ENCODE data around the gene METTL14. TPM values are rescaled to one million over a fixed set of nuclear protein-coding genes. Genes with fewer than 3 reads are reported as not detected.

The METTL14 gene
- total RNA-seq, 2 experiments from 2014 or later = 39.3 to 46.1 TPM

DNA sequence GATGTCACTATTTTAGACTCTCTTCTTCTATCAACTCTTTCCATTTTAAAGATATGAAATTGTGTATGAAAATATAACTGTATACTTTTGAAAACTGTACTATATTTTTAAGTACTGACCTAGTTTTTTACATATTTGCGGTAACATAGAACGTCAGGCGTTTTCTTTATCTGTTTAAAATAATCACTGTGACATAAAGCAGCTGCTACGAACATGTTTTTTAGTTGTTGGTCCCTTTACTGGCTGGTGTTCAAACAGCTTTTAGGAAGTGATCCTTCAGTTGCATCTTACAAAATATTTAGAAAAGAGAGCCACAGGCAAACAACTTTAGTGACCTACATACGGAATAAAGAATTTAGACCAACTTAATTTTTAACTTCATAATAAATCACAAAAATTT lies 73.1 kb downstream of the METTL14 start:
- peaks cover 11% of the 10 kb centered on the region for H3K36me3 Mint-ChIP-seq (ENCODE audit: low read depth)
- H3K4me3 Mint-ChIP-seq = no peak overlapping the region
- no peaks in the 10 kb centered on the region for H3K27me3 Mint-ChIP-seq
- no peak overlapping the region for H3K27ac Mint-ChIP-seq
- POLR2A ChIA-PET = no interaction called here
- ATAC-seq = no peak
- no peaks in the 10 kb centered on the region for H3K4me1 Mint-ChIP-seq (ENCODE audit: low read depth)
- CTCF ChIA-PET = no interaction called here
- intact Hi-C loops (cut with micrococcal nuclease) = no loop called here
- no peak for DNase-seq
- H3K9me3 Mint-ChIP-seq = no peaks in the 10 kb centered on the region
- no peak for TF ChIP-seq CTCF (IDR thresholded peaks at IDR 0.05)

DNA sequence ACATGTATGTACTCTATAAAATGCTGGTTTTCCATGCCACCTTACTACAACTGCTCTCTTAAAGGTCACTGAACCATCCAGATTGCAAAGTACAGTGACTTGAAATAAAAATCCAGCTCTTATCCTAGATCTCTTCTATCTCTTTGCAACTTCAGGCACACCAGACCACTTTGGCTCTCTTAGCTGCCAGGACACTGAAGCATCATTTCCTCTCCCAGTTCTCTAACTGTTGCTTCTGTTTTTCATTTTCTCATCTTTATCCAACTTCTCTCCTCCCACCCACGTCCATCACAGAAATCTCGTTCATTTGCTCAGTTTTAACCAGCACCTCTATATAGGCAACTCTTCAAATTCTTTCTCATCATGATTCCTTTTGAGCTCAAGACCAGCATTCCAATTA lies 74.3 kb downstream of the METTL14 start:
- DNase-seq (no peak), ATAC-seq (no peak)
- Mint-ChIP-seq H3K27me3 (no peaks in the 10 kb centered on the region), H3K36me3 (ENCODE audit: low read depth) (peaks cover 21% of the 10 kb centered on the region), H3K4me3 (no peak overlapping the region), H3K4me1 (ENCODE audit: low read depth) (no peaks in the 10 kb centered on the region), H3K9me3 (no peaks in the 10 kb centered on the region), H3K27ac (no peak overlapping the region)
- intact Hi-C loops (cut with micrococcal nuclease) = no loop called here
- TF ChIP-seq CTCF (IDR thresholded peaks at IDR 0.05) = no peak
- ChIA-PET POLR2A (no interaction called here), CTCF (interaction anchor here (0.8 to 1.1 kb wide), 3 partner anchors 9 to 13 kb away, joined by 3 to 4 read pairs (median 3); no protein-coding TSS in a partner anchor)

DNA sequence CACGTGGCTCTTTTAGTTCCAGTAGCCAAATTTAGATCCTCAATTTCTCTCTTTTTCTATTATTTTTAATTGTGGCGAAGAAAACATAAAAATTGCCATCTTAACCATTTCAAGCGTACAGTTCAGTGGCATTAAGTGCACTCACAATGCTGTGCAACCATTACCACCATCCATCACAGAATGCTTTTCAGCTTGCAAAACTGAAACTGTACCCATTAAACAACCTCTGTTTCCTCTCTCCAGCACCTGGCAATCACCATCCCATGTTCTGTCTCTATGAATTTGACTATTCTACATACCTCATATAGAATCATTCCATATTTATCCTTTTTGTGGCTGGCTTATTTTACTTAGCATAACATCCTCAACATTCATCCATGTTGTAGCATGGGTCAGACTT lies 74.9 kb downstream of the METTL14 start:
- CTCF ChIA-PET = interaction anchor here (1.1 kb wide), 1 partner anchor 9 kb away, joined by 4 read pairs; no protein-coding TSS in a partner anchor

GRCh38 chr4:118760493-118760892 lies 75.3 kb downstream of the METTL14 start:
- H3K9me3 Mint-ChIP-seq = no peaks in the 10 kb centered on the region
- H3K27ac Mint-ChIP-seq = no peak overlapping the region
- no peak overlapping the region for H3K4me3 Mint-ChIP-seq
- no peak for ATAC-seq
- H3K27me3 Mint-ChIP-seq = no peaks in the 10 kb centered on the region
- POLR2A ChIA-PET = no interaction called here
- intact Hi-C loops (cut with micrococcal nuclease) = no loop called here
- H3K36me3 Mint-ChIP-seq (ENCODE audit: low read depth) = peaks cover 21% of the 10 kb centered on the region
- CTCF ChIA-PET = no interaction called here
- TF ChIP-seq CTCF (IDR thresholded peaks at IDR 0.05) = no peak
- no peak for DNase-seq
- H3K4me1 Mint-ChIP-seq (ENCODE audit: low read depth) = no peaks in the 10 kb centered on the region

More for the DNA sequence above, 74.9 kb downstream of the METTL14 start:
- Mint-ChIP-seq H3K9me3 (no peaks in the 10 kb centered on the region), H3K4me1 (ENCODE audit: low read depth) (no peaks in the 10 kb centered on the region), H3K36me3 (ENCODE audit: low read depth) (peaks cover 21% of the 10 kb centered on the region), H3K4me3 (no peak overlapping the region), H3K27me3 (no peaks in the 10 kb centered on the region), H3K27ac (no peak overlapping the region)
- ATAC-seq (no peak), DNase-seq (no peak)
- intact Hi-C loops (cut with micrococcal nuclease) = no loop called here
- no peak for TF ChIP-seq CTCF (IDR thresholded peaks at IDR 0.05)
- POLR2A ChIA-PET = no interaction called here

DNA sequence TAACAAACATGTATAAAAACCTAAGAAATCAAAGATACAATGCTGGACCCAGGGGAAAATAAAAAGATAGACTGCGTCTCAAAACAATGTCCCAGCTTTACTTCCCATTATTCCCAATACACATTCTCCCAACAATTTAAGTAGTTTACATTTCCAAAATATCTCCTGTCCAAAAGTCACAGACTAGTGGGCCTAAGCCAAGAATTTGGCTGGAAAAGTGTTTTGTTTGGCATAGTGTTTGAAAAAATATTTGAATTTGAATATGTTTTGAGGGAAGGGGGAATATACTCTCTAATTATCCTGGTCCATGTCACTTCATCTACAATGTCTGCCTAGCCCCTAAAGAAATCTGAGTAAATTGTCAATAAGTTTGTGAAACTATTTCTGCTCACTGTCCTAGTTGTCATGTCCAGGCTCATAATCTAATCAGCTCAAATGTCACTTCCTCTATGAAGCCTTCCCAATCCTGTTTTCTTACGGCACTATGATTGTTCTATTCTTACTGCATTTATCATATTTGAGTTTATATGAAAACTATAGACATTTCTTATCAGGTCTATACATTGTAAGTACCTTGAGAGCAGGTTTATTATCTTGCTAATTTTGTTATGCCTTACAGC lies 76.3 kb downstream of the METTL14 start:
- H3K4me1 Mint-ChIP-seq (ENCODE audit: low read depth) = no peaks in the 10 kb centered on the region
- ChIA-PET CTCF (no interaction called here), POLR2A (no interaction called here)
- ATAC-seq (no peak), DNase-seq (no peak)
- peaks cover 25% of the 10 kb centered on the region for H3K36me3 Mint-ChIP-seq (ENCODE audit: low read depth)
- intact Hi-C loops (cut with micrococcal nuclease) = no loop called here
- no peaks in the 10 kb centered on the region for H3K27me3 Mint-ChIP-seq
- H3K4me3 Mint-ChIP-seq = no peak overlapping the region
- TF ChIP-seq CTCF (IDR thresholded peaks at IDR 0.05) = no peak
- no peaks in the 10 kb centered on the region for H3K9me3 Mint-ChIP-seq
- H3K27ac Mint-ChIP-seq = no peak overlapping the region
